Erythroblast (primary cell): ENCODE data around the gene TJAP1.

ENCODE experiments used
- GATA1 ChIP-seq: IDR thresholded peaks from 2 replicates; pipeline ENCODE4 v1.6.1; 2011; ENCODE audit warnings: low read depth, mild to moderate bottlenecking, control low read depth, low read length, moderate library complexity
- POLR2A ChIP-seq: IDR thresholded peaks from 2 replicates; pipeline ENCODE4 v1.6.1; 2011; ENCODE audit warnings: mild to moderate bottlenecking, low read length

GRCh38 chr6:43522547-43523261 lies 45.3 kb downstream of the TJAP1 start:
- TF ChIP-seq POLR2A: no peak
- no peak for TF ChIP-seq GATA1
